Measurements from ENCODE around the gene FGGY. TPM values are rescaled to one million over a fixed set of nuclear protein-coding genes. Genes with fewer than 3 reads are reported as not detected.
"Not testable (repeated sequence)": the region's sequence is repeated elsewhere in the genome, so short reads cannot be mapped to it uniquely, and the experiment has no call there.

FGGY gene
- total RNA-seq, 1 donor from 2014 or later = 32.5 TPM

- H3K9ac ChIP-seq = no peak overlapping the region
- Mint-ChIP-seq H3K4me3 (no peak overlapping the region), H3K36me3 (peaks cover 6% of the 10 kb centered on the region), H3K27me3 (ENCODE audit: insufficient read depth, low read depth) (peaks cover 4% of the 10 kb centered on the region), H3K27ac (no peak overlapping the region), H3K4me1 (peaks cover 42% of the 10 kb centered on the region), H3K9me3 (peaks cover 14% of the 10 kb centered on the region)
- H4K20me1 ChIP-seq (ENCODE audit: low read depth) = no peaks in the 10 kb centered on the region
- H3K9me3 ChIP-seq (ENCODE audit: low read depth) = peaks cover 13% of the 10 kb centered on the region
- no peaks in the 10 kb centered on the region for H3K79me2 ChIP-seq (ENCODE audit: low read depth)
- H3K4me3 ChIP-seq = no peak overlapping the region
- peaks cover 25% of the 10 kb centered on the region for H3K4me1 ChIP-seq
- H3K36me3 ChIP-seq = peaks cover 3% of the 10 kb centered on the region
- H3K27ac ChIP-seq = no peak overlapping the region
- DNase-seq (ENCODE audit: low spot score) = no peak
- peaks cover 13% of the 10 kb centered on the region for H3F3A ChIP-seq (ENCODE audit: low read depth)
- no peak overlapping the region for H3K4me2 ChIP-seq
- no peak for TF ChIP-seq EZH2 (IDR thresholded peaks at IDR 0.05)
- no peaks in the 10 kb centered on the region for H3K27me3 ChIP-seq
- H2AFZ ChIP-seq (replicated peaks) = no peak overlapping the region
Observed at GRCh38 chr1:59556398-59556797, 259.5 kb downstream of the FGGY start.

- no peak overlapping the region for H3K27ac Mint-ChIP-seq
- H3K9me3 Mint-ChIP-seq = peaks cover 14% of the 10 kb centered on the region
Observed at GRCh38 chr1:59556802-59557548, 260.1 kb downstream of the FGGY start.

DNA sequence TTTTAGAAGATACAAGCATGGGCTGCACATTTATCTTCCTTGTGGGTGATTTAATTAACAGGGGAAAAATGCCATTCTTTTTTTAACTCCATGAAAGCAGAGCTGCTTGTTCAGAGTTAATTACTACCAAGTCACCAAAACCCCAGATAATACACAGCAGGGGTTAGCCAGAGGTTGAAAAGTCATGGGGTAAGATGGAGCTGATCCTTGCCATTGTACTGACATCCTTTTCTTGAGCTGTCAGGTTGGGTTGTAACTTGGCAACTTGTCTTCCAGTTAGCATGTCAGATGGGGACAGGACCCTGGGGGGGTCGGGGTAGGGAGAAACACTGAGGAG is 260.6 kb downstream of the FGGY start:
- no peaks in the 10 kb centered on the region for H3K79me2 ChIP-seq (ENCODE audit: low read depth)
- H3K36me3 ChIP-seq = peaks cover 3% of the 10 kb centered on the region
- no peaks in the 10 kb centered on the region for H3K27me3 ChIP-seq
- peaks cover 13% of the 10 kb centered on the region for H3K9me3 ChIP-seq (ENCODE audit: low read depth)
- H3K4me3 ChIP-seq = no peak overlapping the region
- H3K36me3 Mint-ChIP-seq = peaks cover 6% of the 10 kb centered on the region
- H3K27ac ChIP-seq = peak overlapping the region; percentile 62
- H3K4me2 ChIP-seq = no peak overlapping the region
- peak; percentile 57 for DNase-seq (ENCODE audit: low spot score)
- TF ChIP-seq EZH2 (IDR thresholded peaks at IDR 0.05) (no peak), CTCF (IDR thresholded peaks at IDR 0.05) (no peak), EZH2phosphoT487 (IDR thresholded peaks at IDR 0.05) (no peak)
- peaks cover 14% of the 10 kb centered on the region for H3K9me3 Mint-ChIP-seq
- H4K20me1 ChIP-seq (ENCODE audit: low read depth) = no peaks in the 10 kb centered on the region
- peaks cover 13% of the 10 kb centered on the region for H3F3A ChIP-seq (ENCODE audit: low read depth)
- peaks cover 42% of the 10 kb centered on the region for H3K4me1 Mint-ChIP-seq
- no peak overlapping the region for H3K9ac ChIP-seq
- H3K27me3 Mint-ChIP-seq (ENCODE audit: insufficient read depth, low read depth) = peaks cover 2% of the 10 kb centered on the region
- no peak overlapping the region for H3K4me3 Mint-ChIP-seq
- peak overlapping the region; percentile 48 for H3K27ac Mint-ChIP-seq
- H3K4me1 ChIP-seq = peaks cover 25% of the 10 kb centered on the region
- no peak overlapping the region for H2AFZ ChIP-seq (replicated peaks)

More at GRCh38 chr1:59556802-59557548, 260.1 kb downstream of the FGGY start:
- Histone ChIP-seq H3K4me3 (no peak overlapping the region), H3F3A (ENCODE audit: low read depth) (peaks cover 13% of the 10 kb centered on the region), H3K9me3 (ENCODE audit: low read depth) (peaks cover 13% of the 10 kb centered on the region), H4K20me1 (ENCODE audit: low read depth) (no peaks in the 10 kb centered on the region), H3K27ac (peak overlapping the region; percentile 62), H3K4me2 (no peak overlapping the region), H3K4me1 (peaks cover 25% of the 10 kb centered on the region), H3K79me2 (ENCODE audit: low read depth) (no peaks in the 10 kb centered on the region), H3K27me3 (no peaks in the 10 kb centered on the region), H3K36me3 (peaks cover 3% of the 10 kb centered on the region), H2AFZ (replicated peaks) (no peak overlapping the region), H3K9ac (no peak overlapping the region)
- Mint-ChIP-seq H3K4me3 (no peak overlapping the region), H3K36me3 (peaks cover 6% of the 10 kb centered on the region), H3K4me1 (peaks cover 42% of the 10 kb centered on the region), H3K27me3 (ENCODE audit: insufficient read depth, low read depth) (peaks cover 3% of the 10 kb centered on the region)
- TF ChIP-seq CTCF (IDR thresholded peaks at IDR 0.05) = no peak
- no peak for TF ChIP-seq EZH2 (IDR thresholded peaks at IDR 0.05)
- TF ChIP-seq EZH2phosphoT487 (IDR thresholded peaks at IDR 0.05) = no peak
- no peak for DNase-seq (ENCODE audit: low spot score)

DNA sequence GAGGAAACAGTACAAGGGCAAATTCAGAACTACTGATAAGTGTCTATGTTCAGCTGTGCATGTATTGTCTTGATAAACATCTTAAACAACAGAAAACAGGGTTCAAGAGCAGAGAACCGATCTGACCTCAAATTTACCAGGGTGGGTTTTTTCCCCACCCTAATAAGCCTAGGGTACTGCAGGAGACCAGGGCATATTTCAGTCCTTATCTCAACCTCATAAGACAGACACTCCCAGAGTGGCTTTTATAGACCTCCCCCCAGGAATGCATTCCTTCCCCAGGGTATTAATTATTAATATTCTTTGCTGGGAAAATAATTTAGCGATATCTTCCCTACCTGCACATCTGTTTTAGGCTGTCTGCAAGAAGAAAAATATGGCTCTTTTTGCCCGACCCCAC is 261.7 kb downstream of the FGGY start:
- Mint-ChIP-seq H3K9me3 (peaks cover 14% of the 10 kb centered on the region), H3K4me1 (peaks cover 34% of the 10 kb centered on the region)
- Histone ChIP-seq H3F3A (ENCODE audit: low read depth) (peaks cover 13% of the 10 kb centered on the region), H3K4me1 (peaks cover 25% of the 10 kb centered on the region), H3K9me3 (ENCODE audit: low read depth) (peaks cover 13% of the 10 kb centered on the region)
- H4K20me1 ChIP-seq (ENCODE audit: low read depth); H3K27ac Mint-ChIP-seq; H2AFZ ChIP-seq (replicated peaks); H3K4me3 Mint-ChIP-seq; H3K36me3 Mint-ChIP-seq; DNase-seq (ENCODE audit: low spot score); H3K27ac ChIP-seq; H3K27me3 ChIP-seq; H3K36me3 ChIP-seq; H3K27me3 Mint-ChIP-seq (ENCODE audit: insufficient read depth, low read depth); H3K4me2 ChIP-seq; H3K9ac ChIP-seq; H3K79me2 ChIP-seq (ENCODE audit: low read depth); H3K4me3 ChIP-seq: not testable (repeated sequence)

Data from neural progenitor cell (in vitro differentiated cells).